ENCODE data around the gene CPM. TPM values are rescaled to one million over a fixed set of nuclear protein-coding genes. Genes with fewer than 3 reads are reported as not detected.
A peak's percentile ranks its signal among the peaks of the same experiment; 100 is the strongest.

CPM gene
- total and polyA plus RNA-seq, 4 donors = 14.2 to 65.0 (median 24.0) TPM

DNA sequence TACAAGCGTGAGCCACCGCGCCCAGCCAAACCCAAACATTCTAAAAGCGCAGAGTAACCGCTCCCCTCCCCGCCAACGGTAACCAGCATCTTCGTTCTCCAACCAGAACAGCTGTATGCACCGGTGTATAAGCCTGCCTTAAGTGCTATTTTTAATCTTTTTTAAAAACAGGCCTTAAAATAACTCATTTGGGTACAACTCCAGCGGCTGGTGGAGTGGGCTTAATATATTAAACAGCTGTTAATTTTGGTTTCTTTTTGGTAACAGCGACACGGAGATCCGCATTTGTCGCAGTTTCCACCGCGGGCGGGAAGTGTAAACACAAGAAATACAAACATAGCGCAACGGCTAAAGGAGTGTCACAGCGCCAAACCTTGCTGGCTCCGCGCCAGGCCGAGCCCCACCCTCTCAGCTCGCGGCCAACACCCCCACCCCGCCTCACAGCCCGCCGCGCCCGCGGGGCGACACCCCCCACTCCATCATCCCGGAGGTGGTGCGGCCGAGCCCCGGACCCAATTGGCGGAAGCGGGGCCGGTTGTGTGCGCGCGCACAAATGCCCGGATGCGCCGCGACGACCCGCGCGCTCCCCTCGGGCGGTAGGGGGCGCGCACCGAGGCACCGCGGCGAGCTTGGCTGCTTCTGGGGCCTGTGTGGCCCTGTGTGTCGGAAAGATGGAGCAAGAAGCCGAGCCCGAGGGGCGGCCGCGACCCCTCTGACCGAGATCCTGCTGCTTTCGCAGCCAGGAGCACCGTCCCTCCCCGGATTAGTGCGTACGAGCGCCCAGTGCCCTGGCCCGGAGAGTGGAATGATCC lies 125.2 kb downstream of the CPM start, which contains the start of gene MDM2:
MDM2 (plus strand) TSS at position 602 of the 812 bp plus-strand sequence. CDS start 301 bp downstream, outside the sequence.
- TF ChIP-seq FOXA1 (IDR thresholded peaks at IDR 0.05) = no peak
- peak; percentile 79 to 81 for TF ChIP-seq EGR1 (IDR thresholded peaks at IDR 0.05; ENCODE audit: low read depth in 2 of 2)
- TF ChIP-seq NR2F2 (IDR thresholded peaks at IDR 0.05) = no peak
- no peak for TF ChIP-seq JUND (IDR thresholded peaks at IDR 0.05)
- TF ChIP-seq, protein P1, sequence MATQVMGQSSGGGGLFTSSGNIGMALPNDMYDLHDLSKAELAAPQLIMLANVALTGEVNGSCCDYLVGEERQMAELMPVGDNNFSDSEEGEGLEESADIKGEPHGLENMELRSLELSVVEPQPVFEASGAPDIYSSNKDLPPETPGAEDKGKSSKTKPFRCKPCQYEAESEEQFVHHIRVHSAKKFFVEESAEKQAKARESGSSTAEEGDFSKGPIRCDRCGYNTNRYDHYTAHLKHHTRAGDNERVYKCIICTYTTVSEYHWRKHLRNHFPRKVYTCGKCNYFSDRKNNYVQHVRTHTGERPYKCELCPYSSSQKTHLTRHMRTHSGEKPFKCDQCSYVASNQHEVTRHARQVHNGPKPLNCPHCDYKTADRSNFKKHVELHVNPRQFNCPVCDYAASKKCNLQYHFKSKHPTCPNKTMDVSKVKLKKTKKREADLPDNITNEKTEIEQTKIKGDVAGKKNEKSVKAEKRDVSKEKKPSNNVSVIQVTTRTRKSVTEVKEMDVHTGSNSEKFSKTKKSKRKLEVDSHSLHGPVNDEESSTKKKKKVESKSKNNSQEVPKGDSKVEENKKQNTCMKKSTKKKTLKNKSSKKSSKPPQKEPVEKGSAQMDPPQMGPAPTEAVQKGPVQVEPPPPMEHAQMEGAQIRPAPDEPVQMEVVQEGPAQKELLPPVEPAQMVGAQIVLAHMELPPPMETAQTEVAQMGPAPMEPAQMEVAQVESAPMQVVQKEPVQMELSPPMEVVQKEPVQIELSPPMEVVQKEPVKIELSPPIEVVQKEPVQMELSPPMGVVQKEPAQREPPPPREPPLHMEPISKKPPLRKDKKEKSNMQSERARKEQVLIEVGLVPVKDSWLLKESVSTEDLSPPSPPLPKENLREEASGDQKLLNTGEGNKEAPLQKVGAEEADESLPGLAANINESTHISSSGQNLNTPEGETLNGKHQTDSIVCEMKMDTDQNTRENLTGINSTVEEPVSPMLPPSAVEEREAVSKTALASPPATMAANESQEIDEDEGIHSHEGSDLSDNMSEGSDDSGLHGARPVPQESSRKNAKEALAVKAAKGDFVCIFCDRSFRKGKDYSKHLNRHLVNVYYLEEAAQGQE (IDR thresholded peaks at IDR 0.05) = no peak
- TF ChIP-seq RAD21 (IDR thresholded peaks at IDR 0.05) = peak in 1 of 2 donors; percentile 67
- TF ChIP-seq, protein P2, sequence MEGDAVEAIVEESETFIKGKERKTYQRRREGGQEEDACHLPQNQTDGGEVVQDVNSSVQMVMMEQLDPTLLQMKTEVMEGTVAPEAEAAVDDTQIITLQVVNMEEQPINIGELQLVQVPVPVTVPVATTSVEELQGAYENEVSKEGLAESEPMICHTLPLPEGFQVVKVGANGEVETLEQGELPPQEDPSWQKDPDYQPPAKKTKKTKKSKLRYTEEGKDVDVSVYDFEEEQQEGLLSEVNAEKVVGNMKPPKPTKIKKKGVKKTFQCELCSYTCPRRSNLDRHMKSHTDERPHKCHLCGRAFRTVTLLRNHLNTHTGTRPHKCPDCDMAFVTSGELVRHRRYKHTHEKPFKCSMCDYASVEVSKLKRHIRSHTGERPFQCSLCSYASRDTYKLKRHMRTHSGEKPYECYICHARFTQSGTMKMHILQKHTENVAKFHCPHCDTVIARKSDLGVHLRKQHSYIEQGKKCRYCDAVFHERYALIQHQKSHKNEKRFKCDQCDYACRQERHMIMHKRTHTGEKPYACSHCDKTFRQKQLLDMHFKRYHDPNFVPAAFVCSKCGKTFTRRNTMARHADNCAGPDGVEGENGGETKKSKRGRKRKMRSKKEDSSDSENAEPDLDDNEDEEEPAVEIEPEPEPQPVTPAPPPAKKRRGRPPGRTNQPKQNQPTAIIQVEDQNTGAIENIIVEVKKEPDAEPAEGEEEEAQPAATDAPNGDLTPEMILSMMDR (IDR thresholded peaks at IDR 0.05; ENCODE audit: low read depth, low read length, missing input control) = peak; percentile 72
- peak in 1 of 2 donors; percentile 67 for TF ChIP-seq GABPA (IDR thresholded peaks at IDR 0.05 in 1 of 2, conservative IDR thresholded peaks at IDR 0.05 in 1 of 2)
- TF ChIP-seq, protein P3, sequence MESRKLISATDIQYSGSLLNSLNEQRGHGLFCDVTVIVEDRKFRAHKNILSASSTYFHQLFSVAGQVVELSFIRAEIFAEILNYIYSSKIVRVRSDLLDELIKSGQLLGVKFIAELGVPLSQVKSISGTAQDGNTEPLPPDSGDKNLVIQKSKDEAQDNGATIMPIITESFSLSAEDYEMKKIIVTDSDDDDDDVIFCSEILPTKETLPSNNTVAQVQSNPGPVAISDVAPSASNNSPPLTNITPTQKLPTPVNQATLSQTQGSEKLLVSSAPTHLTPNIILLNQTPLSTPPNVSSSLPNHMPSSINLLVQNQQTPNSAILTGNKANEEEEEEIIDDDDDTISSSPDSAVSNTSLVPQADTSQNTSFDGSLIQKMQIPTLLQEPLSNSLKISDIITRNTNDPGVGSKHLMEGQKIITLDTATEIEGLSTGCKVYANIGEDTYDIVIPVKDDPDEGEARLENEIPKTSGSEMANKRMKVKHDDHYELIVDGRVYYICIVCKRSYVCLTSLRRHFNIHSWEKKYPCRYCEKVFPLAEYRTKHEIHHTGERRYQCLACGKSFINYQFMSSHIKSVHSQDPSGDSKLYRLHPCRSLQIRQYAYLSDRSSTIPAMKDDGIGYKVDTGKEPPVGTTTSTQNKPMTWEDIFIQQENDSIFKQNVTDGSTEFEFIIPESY (IDR thresholded peaks at IDR 0.05) = no peak
- TF ChIP-seq FOXA2 (IDR thresholded peaks at IDR 0.05) = peak; percentile 20
- TF ChIP-seq SP1 (IDR thresholded peaks at IDR 0.05) = peak; percentile 61
- peak; percentile 59 for TF ChIP-seq TAF1 (conservative IDR thresholded peaks at IDR 0.05)
- TF ChIP-seq HNF4G (IDR thresholded peaks at IDR 0.05) = no peak
- TF ChIP-seq RXRA (IDR thresholded peaks at IDR 0.05) = no peak
- TF ChIP-seq, protein P4, sequence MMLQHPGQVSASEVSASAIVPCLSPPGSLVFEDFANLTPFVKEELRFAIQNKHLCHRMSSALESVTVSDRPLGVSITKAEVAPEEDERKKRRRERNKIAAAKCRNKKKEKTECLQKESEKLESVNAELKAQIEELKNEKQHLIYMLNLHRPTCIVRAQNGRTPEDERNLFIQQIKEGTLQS (IDR thresholded peaks at IDR 0.05) = no peak
- peak; percentile 11 for TF ChIP-seq YY1 (IDR thresholded peaks at IDR 0.05)
- TF ChIP-seq HNF4A (conservative IDR thresholded peaks at IDR 0.05) = peak in 1 of 2 donors; percentile 24
- TF ChIP-seq, protein P5, sequence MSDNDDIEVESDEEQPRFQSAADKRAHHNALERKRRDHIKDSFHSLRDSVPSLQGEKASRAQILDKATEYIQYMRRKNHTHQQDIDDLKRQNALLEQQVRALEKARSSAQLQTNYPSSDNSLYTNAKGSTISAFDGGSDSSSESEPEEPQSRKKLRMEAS (IDR thresholded peaks at IDR 0.05) = no peak
- peaks cover 0 to 21% (median 7%) of the 10 kb centered on the region in 4 donors for H3K4me1 ChIP-seq (ENCODE audit: control insufficient read depth in 4 of 4, insufficient read depth in 4 of 4, low read length in 3 of 4)
- peaks cover 2 to 5% (median 4%) of the 10 kb centered on the region in 4 donors for H3K36me3 ChIP-seq (ENCODE audit: control insufficient read depth in 4 of 4, insufficient read depth in 3 of 4, low read depth in 1 of 4, low read length in 3 of 4)
- no peaks in the 10 kb centered on the region for H3K27me3 ChIP-seq (ENCODE audit: control insufficient read depth in 4 of 4, insufficient read depth in 4 of 4, low read length in 3 of 4)
- DNase-seq (ENCODE audit: low spot score) = peak; percentile 95
- peak within 1 kb of the TSS; percentile 93 to 97 (median 95) for H3K4me3 ChIP-seq (ENCODE audit: low read depth in 1 of 3, low read length in 3 of 3)
- H3K27ac ChIP-seq (ENCODE audit: low read depth in 1 of 2, low read length in 2 of 2) = peak within 1 kb of the TSS; percentile 100
- H3K9me3 ChIP-seq (ENCODE audit: control insufficient read depth in 4 of 4, low read length in 3 of 4) = no peaks in the 10 kb centered on the region
- WGBS = under 1% methylated on average over 72 of the region's 72 CpGs
- H3K9ac ChIP-seq (ENCODE audit: low read depth in 1 of 2, low read length in 2 of 2) = peak within 1 kb of the TSS; percentile 98 to 99
